NCI-H748 treated with DMSO at 0.1 percent for 48 hours (cell line): ENCODE measurements around the gene CCDC47.

Source experiments
- DNase-seq: peaks from one replicate; lab custom pipeline; 2025; lab: John Stamatoyannopoulos, UW

Gene CCDC47

GRCh38 chr17:63698381-63698885 is 75.0 kb downstream of the CCDC47 start:
- no peak for DNase-seq

- DNase-seq = peak; percentile 7
These were observed 75.8 kb downstream of the CCDC47 start for GRCh38 chr17:63697341-63698286.

- no peak for DNase-seq
These were observed 76.9 kb downstream of the CCDC47 start for GRCh38 chr17:63696381-63696961.

- no peak for DNase-seq
These were observed 77.5 kb downstream of the CCDC47 start for GRCh38 chr17:63695889-63696288.
